Sciatic nerve (tissue), 2 donors: ENCODE data around the gene ROR1. TPM values are rescaled to one million over a fixed set of nuclear protein-coding genes. Genes with fewer than 3 reads are reported as not detected.

ENCODE experiments used
- ATAC-seq: fragments of 200-7000 bp; cut with Tn5 transposase; one replicate; pipeline ENCODE4 v1.9.1; 2020; ENCODE audit warnings: mild to moderate bottlenecking, moderate library complexity
- DNase-seq: peaks from one replicate; pipeline ENCODE4 v3.0.0-alpha.2; 2020; ENCODE audit warnings: low spot score
- intact Hi-C: fragments of 100-400 bp; cut with DNase I; formaldehyde crosslinking; loops from one replicate; pipeline ENCODE4 v1.14.2; 2022
- total RNA-seq: library from RNA; stranded (reverse); fragmentation: NEBNext Ultra II Directional; extraction: Animal tissue kit (Norgen Biotek cat#: 25700); gene quantifications from one replicate; pipeline ENCODE4 v1.2.1, GENCODE V29; 2021
- donor health status: DM: no; HTN: no; CAD: no.
- donor health status: DM: no; HTN: no; CAD: no.

The ROR1 gene
- total RNA-seq, 1 donor from 2014 or later: 16.7 TPM

DNA sequence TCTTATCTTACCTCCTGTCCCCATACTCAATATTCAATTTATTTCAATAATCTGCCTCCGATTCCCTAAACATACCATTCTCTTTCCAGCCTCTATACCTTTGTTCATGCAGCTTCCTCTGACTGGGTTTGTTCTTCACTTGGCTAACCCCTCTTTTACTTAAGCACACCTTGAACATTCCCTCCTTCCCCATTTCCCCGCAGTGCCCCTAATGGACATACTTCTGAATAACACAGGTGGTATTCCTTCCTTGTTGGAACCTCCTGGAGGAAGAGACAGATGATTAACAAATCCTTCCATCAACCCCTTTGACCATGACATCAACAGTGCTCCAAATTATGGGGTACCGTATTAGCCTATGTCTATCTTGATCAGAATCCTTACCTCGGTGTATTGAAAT, 239.6 kb downstream of the ROR1 start:
- ATAC-seq (no peak), DNase-seq (no peak)
- intact Hi-C loops: no loop called here

DNA sequence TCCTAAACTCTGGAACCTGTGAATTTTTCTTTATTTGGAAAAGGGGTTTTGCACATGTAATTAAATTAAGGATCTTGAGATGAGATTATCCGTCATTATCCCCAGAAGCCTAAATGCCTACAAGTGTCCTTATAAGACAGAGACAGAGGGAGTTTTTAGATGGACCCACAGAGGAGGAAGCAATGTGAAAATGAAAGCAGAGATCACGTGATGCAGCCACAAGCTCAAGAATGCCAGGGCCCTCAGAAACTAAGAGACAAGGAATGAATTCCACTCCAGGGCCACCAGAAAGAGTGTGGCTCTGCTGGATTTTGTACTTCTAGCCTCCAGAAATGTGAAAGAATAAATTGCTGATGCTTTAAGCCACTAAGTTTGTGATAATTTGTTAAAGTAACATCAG, 246.0 kb downstream of the ROR1 start:
- DNase-seq (no peak), ATAC-seq (peak; percentile 89)
- intact Hi-C loops: no loop called here

DNA sequence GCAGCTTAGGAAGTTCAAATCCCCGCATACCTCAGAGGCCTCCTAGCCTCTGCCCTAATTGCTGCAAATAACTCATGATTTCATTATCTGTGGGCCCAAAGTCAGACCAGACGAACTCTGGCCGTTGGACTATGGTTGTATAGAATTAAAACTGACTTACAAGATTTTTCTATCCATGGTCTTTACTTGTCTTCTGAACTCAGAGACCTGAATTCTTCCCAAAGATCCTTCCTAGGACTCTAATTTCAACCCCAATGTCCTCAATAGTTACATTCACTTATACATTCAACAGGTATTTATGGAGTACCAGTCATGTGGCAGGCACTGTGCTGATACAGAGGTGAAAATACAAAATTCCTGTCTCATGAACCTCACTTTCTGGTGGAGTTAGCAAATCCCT, 247.2 kb downstream of the ROR1 start:
- intact Hi-C loops: no loop called here
- DNase-seq (no peak), ATAC-seq (no peak)

DNA sequence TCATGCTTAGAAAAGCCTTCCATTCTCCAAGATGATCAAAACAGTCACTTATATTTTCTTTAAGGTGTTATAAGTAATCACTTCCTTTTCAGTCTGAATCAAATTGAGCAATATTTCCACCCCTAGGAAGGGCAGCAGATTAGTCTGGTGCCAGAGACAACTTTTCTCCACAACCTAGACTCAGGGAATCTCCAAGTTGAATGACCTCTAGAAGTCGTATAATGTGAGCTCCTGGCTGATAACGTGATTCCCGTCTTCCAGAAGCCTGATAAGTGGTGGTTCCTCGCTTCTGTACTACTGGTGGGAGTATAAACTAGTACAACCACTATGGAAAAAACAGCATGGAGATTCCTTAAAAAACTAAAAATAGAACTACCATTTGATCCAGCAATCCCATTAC, 251.2 kb downstream of the ROR1 start:
- ATAC-seq: no peak
- DNase-seq: no peak
- intact Hi-C loops: no loop called here

DNA sequence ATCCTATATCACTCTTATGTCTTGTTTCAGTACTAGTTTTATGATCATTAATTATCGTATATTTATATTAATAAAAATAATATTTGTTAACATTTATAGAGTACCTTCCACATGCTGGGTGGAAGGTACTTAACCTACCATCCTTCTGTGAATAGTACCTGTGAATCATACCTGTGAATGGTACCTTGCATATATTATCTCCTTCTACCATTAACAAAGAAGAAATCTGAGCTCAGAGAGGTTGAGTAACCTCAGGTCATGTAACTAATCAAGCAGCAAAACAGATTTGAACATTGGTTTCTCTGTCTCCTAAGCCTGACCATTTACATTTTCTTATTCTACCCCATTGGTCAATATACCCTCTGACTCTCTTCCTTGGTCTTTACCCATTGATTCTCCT, 255.2 kb downstream of the ROR1 start:
- ATAC-seq (no peak), DNase-seq (no peak)
- intact Hi-C loops: no loop called here

DNA sequence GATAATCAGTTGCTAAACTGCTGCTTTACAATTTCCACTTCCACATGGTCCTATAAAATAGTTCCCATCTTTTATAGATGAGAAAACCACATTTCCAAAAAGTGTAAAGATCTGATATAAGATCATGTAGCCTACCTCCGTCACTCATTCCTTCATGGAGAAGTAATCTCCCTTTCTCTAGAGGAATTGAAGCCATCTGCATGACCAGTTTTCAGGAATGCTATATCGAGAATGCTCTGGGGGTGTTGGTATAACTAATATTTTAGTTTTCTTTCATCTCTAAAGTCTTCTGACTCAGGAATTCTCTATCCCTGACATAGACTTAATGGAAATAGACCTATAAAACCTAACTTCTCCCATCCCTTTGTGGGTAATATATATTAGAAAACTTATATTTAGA, 256.6 kb downstream of the ROR1 start:
- no peak for ATAC-seq
- no peak for DNase-seq
- intact Hi-C loops: no loop called here

DNA sequence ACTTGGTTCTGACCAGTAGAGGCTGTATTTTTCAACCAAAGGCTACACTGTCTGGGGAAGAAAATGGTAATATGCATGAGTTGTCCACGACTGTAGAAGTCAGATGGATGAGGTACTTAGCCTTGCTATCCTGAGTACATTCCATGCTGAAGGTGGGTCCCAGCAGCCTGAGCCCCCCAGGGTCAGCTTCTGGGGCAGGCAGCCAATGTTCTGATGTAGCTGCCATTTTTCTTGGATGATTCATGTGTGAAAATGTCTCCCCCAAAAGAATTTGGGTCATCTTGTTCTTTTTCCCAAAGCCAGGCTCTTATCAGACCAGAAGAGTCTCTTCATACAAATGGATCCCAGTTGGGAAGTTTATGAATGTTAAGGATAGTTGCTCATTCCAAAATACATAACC, 257.4 kb downstream of the ROR1 start:
- DNase-seq (no peak), ATAC-seq (peak; percentile 38)
- intact Hi-C loops: no loop called here

DNA sequence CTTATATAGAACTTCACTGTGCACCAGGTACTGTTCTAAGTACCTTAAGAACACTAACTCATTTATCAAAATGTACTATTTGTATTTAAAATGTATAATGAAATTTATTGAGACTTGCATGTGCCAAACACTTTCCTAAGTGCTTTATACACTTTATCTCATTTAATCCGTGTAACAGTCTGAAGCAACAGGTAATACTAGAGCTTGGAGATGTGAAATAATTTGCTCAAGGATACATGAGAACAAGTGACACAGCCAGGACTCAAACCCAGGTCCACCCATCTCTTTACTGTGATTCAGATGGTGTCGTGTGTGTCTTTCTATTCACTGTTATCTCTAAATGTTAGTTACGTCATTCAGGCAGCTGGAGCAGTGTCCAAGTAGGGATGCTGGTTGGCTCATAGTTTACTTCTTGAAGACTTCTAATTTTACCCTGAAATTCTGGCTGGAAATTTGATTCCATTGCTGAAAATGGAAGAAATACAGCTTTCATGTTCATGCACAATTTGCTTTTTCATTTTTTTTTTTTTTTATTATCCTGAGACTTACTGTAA, 259.9 kb downstream of the ROR1 start:
- DNase-seq: no peak
- intact Hi-C loops: no loop called here
- peak; percentile 65 for ATAC-seq

DNA sequence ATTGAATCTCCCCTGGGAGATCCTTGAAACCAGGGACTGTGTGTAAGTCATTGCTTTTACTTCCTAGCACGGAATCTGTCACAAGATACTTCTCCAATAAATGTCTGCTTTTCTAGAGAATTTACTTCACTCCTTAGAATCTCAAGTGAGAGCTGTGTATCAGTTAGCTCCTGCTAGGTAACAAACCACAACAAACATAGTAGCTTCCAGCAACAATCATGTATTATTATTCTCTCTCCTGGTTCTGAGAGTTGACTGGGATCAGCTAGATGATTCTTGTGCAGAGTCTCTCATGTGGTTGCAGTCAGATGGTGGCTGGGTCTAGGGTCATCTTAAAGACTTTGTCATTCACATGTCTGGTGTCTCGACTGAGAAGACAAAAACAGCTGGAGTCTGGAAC, 262.7 kb downstream of the ROR1 start:
- intact Hi-C loops: no loop called here

DNA sequence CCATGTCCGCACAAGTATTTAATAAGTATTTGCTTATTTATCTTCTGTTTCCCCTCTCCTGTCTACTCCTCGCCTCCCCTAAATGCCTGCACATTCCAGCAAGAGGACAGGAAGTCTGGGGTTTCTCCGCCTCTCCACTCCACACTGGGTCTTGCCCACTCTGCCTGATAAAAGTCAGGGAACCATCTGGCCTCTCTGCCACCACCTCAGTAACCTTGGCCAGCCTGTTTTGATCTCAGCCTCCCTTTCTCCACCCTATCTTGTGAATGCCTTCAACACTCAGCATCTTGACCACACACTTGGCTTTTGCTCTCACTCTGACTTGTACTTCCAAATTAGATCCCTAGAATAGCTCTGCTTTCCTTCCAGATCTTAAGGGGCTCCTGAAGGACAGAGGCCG, 264.3 kb downstream of the ROR1 start:
- DNase-seq (no peak), ATAC-seq (no peak)
- intact Hi-C loops: no loop called here

More for the DNA sequence above, 262.7 kb downstream of the ROR1 start:
- DNase-seq (no peak), ATAC-seq (no peak)

DNA sequence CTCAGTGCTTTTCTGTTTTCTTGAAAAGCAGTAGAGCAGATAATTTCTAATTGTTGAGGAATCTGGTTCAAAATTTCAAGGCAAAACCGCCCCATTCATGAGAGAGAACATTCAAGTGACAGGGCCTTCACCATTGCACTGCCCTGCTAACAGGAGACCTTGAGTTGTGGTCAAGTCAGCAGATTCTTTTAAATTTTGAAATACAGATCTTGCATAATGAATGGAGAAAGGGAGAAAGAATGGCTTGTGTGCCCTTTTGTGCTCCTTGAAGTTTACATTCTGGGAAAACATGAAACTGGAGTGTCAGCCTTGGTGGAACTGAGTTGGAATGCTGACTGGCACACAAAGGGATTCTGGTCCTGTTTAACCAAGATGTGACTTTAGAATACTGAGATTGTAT, 265.1 kb downstream of the ROR1 start:
- DNase-seq (no peak), ATAC-seq (peak; percentile 52)
- intact Hi-C loops: no loop called here

DNA sequence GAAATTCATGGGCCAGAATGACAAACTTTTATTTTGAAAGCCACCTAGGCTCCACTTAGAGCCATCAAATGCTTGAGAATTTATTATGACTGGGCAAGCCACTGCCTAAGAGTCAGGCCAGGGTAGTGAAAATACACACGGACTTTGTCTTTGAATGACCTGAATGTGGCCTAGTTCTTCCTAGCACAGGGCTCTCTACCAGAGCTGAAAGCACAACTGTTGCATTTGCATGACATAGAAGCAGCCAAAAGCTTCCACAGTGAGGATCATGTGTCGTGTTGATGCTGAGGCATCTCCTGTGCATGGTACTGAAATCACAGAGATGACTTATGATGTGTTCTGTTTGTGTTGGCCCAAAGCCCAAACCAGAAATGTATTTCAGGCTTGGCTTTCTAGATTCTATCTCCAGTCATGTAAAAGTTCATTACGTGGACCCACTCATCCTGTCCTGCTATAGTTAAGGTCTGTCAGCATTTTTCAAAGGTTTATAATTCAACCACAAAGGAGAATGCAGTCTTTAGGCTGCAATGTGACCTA, 265.6 kb downstream of the ROR1 start:
- intact Hi-C loops: no loop called here
- no peak for DNase-seq
- ATAC-seq: peak; percentile 91

DNA sequence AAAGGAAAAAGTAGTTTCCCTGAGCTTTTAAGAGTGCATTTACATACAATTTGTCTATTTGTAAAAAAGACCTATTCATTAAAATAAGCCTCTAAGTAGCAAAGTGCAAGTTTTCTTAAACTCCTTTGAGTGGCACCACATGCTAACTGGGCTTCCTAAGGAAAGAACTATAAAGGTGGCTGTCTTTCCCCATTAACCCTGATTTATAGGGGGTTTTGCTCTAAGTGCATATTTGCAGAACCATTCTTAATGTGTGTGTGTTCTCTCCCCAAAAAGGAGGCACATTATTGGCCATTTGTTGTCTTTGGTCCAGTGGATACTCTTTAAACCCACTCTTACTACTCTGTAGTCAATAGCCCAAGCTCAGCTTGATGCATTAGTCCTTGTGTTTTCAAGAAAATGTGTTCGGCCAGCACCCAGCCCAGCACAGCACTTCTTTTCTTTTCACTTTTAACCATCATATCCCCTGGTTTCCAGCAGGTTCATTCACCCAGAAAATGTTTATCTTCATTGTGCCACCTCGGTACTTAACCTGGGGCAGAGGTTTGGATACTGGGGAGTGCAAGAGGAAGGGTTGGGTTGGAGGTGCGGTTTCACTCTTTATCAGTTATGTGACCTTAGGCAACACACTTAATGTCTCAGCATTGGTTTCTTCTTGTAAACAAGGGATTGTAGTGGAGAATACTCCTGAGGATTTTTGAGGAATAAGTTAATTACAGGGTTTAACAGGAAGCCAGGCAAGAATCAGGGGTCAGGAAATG, 267.7 kb downstream of the ROR1 start:
- intact Hi-C loops: no loop called here
- DNase-seq (no peak), ATAC-seq (peak; percentile 1)

DNA sequence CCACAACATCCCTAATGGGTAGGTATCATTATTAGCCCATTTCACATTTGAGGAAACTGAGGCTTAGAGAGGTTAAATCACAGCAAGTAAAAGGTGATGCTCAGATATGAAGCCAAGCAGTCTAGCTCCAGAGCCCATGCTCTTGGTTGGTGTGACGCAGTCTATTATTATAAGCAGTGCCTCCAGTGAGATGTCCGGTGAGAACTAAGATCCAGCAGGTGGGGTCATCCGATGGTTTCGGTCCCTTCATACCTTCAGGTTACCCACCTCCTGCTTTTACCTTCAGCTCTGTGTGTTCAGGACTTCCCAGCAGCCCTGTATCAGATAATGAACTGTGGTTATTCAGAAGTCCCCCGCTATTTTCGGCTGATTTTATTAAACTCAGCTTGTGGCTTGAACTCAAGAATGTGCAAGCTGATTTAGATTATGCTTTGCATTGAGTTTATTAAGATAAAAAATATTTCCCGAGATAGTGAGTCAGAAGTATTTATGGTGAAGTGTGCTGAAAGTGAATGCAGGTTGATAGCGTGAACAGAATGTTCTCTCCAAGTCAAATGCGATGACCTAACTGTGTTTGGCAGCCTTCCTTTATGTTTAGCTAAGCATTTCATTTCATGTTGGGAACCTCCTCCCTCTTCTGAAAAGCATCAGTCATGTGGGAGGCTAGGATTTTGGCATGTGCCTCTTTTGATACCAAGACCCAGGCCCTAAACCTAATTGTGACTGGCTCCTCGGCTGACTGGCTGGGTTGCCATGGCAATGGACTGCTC, 268.7 kb downstream of the ROR1 start:
- peak; percentile 73 for ATAC-seq
- no peak for DNase-seq
- intact Hi-C loops: no loop called here

DNA sequence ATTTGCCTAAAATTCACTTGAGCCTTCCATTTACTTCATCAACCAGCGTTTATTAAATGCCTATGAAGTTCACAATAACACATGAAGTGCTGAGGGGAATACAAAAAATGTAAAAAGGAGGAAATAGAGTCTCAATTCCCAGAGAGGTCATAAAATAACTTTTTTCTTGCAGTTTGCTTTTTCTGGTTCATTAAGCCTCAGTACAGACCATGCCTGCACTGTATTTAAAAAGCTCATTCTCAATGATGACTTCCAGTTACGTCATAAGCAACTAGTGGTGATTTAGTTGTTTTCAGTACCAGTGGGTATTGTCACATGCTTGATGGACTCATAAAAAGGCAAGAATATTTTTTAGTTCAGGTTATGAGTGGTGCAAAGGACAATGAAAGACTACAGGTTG, 269.5 kb downstream of the ROR1 start:
- intact Hi-C loops: no loop called here
- ATAC-seq: peak; percentile 40

DNA sequence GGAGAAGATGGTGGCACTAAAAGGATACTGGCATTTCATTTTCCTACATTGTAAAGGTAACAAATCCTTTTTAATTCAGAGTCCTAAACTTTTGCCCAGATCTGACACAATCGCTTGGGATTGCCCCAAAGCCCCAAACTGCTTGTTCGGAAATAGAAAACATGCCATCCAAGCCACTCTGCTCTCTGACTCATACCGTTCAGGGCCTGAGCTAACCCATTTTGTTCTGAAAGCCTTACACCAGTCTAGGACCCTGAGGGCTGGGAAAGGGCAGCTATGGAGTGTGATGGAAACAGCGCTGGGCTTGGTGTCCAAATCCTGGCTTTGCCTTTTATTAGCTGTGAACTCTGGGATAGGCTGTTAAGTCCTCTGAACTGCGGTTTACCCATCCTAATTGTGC, 270.2 kb downstream of the ROR1 start:
- no peak for DNase-seq
- ATAC-seq: no peak
- intact Hi-C loops: no loop called here

More for the DNA sequence above, 269.5 kb downstream of the ROR1 start:
- no peak for DNase-seq

DNA sequence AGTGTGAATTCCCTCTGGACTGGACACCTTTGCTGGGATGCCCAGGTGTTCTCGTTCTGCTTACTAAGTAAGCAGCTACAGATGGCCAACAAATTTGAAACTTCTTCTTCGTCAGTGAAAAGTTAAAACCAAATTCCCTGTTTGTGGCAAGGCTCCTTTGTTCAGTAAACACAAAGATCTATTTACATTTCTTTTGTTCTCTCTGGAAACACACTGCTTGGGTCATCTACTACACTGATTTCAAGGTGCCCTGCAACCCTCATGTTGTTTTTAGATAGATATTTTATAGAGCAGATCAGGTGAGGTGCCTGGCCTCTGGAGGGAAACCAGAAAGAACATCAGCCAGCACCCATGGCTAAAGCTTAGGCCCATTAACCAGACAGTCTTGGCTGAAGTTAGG, 272.4 kb downstream of the ROR1 start:
- ATAC-seq: no peak
- intact Hi-C loops: no loop called here
- no peak for DNase-seq

DNA sequence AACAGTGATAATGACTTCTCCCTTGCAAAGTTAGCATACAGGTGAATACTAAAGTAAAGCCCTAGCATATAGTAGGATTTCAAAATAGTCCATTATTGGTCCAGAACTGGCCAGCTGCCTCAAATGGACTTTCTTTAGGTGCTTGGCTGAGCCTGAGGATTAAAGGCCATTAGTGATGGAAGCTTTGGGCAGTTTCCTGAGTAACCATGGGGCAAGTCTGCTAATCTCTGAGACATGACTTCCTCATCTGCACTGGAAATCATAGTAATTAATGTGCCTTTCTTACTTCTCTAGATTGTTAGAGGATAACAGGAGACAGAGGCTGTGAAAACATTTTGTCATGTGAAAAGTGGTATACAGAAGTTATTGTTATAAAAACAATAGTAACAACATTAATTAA, 273.1 kb downstream of the ROR1 start:
- intact Hi-C loops: no loop called here
- DNase-seq (no peak), ATAC-seq (no peak)

DNA sequence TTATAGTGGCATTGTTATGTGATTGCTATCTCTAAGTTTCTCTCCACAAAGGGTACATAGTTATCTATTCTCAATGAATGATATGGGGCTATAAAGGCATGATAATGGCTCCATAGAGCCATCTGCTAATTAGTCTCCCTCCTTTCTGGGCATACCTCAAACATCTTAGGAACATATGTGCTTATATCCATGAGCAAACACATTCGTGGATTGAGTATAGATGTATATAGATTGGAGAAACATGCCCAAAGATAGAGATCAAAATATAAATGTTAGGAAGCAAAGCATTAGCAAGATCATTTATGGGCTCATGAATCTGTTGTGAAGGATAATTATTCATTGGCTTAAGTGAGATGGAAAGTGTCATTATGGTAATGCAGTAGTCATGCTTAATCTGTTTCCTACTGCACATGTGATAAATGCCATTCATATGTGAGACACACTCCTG, 273.8 kb downstream of the ROR1 start:
- intact Hi-C loops: no loop called here
- ATAC-seq: no peak
- no peak for DNase-seq

DNA sequence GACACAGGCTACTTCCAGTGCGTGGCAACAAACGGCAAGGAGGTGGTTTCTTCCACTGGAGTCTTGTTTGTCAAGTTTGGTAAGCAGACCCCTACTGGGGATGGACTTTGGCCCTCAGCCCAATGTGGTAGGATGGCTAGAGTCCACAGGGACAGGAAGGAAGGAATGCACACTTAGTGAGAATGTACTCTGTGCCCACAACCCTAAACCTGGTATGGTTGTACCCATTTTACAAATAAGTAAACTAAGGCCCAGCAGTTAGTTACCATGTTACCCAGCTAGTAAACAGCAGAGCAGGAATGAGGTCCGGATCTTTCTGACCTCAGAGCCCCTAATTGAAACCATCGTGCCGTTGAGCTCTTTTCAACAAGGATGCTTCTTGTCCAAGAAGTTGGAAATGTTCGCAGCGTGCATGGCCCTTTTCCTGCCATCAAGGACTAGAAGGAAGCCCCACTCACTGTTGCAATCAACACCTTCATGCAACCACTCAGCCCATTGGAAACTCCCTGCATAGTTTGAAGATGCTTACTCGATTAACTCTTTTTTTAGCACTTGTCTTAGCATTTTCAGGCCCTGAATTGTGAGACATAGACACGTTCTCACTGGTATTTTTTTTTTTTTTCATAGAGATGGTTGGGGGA, 276.2 kb downstream of the ROR1 start:
- DNase-seq (no peak), ATAC-seq (peak; percentile 9)
- intact Hi-C loops: no loop called here
